HG03196 (cell line): ENCODE results near the gene HSPA1L.

ENCODE experiments used
- ATAC-seq: cut with Tn5 transposase; IDR thresholded peaks from one replicate; pipeline ENCODE4 v1.9.1; 2021; ENCODE audit not compliant: unreplicated experiment

HSPA1L gene

DNA sequence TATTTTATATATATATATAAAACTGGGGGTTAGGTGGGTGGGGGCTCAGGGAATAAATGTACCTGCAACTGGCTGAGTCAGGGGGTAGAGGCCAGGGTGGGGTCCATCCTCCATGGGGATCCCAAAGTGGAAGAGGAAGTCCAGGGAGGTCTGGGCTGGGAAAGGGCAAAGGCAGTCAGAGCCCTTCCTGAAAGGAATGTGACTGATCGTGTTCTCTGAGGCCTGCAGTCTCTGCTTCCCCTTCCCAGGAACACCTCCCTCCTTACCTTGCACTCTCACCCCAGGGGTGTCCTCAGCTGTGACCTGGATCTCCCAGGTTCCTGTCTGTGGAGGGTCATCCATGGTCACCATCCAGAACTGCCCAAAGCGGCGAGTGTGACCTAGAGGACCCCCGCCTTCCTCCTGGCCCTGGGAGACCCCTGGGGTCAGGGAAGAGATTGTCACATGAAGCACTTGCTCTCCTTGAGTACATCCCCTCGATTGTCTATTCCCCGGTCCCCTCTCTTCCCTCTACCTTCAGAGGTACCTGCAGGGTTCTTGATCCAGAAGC, 47.9 kb downstream of the HSPA1L start:
- ATAC-seq = no peak

DNA sequence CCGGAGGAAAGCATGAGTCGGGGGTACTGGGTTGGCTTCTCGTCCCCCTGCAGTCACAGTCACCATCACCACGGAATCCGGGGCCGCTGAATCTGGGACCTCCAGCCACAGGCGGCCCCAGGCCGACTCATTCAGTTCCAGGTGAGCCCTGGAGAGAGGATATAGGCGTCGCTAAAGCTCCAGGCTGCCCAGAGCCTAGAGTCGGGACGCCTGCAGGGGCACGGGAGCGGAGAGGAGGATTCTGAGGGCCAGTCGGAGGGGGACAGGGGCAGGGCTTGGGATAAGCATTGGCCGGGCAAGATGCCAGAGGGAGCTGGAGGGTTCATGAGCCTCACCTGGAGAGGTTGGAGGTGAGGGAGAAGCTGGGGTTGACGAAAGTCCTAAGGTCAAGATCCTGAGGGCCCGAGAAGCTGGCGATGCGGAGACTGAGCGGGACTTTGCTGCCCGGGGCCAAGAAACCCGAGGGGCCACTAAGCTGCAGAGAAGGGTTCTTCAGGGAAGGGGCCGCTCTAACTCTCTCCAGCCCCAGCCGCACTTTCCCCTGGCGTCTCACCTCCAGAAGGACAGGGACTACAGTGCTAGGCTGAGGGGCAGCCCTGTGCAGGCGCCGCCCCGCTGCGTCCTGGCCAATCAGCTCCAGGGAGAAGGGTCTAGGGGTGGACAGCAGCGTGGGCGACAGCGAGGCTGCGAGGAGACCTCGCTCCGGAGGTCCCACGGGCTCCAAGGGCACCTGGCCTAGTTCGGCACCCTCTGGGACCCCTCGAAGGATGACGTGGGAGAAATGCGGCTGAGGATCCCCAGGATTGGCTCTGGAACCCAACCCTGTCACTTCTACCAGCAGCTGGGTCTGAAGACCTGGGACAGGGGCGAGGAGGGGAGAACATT, 48.9 kb downstream of the HSPA1L start:
- no peak for ATAC-seq

DNA sequence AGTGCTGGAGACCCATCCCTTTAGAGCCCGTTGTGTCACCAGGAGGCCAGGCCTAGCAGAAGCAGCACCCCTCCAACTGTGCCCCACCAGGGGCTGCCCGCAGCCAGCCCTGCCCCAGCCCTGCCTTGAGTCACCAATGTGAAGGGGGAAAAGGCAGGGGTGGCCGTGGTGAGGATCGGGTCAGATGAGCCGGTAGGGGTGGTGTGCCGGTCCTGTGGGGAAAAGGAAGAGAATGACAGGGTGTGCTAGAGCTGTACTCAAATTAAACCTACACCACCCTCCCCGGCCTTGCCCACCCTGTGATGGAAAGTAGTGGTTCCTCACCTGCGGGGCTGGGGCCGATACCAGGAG, 49.5 kb downstream of the HSPA1L start:
- ATAC-seq = no peak

DNA sequence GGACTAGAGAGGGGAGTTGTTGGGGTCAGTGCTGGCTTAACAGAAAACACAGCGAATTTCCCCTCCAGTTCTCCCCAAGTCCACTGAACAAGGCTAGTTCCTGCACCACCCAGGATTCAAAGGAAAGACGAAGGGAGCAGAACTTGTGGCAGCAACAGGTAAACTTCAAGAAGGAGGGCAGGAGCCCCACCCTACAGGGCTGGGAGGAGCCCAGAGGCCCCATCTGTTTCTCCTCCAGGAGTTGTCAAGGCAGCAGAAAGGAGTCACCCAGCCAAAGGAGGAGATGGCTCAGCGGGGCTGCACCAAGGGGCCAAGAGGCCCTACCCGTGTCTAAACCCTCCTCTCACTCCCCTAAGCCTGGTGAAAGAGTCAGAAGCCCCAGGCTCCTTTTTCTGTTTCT, 50.9 kb downstream of the HSPA1L start:
- ATAC-seq = no peak

DNA sequence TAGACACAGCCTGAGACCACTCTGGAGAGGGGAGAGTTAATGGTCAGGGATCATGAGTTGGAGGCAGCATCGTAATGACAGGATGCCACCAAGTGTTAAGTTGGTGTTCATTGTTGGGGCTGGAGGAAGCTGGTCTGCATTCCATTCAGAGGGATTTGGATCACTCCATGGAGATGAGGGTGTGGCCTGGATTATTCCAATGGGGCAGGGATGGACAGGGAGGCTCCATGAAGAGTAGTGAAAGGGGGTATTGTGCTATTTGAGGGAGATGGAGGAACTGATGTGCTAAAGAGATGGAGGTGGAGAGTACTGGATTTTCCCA, 51.5 kb downstream of the HSPA1L start:
- no peak for ATAC-seq

DNA sequence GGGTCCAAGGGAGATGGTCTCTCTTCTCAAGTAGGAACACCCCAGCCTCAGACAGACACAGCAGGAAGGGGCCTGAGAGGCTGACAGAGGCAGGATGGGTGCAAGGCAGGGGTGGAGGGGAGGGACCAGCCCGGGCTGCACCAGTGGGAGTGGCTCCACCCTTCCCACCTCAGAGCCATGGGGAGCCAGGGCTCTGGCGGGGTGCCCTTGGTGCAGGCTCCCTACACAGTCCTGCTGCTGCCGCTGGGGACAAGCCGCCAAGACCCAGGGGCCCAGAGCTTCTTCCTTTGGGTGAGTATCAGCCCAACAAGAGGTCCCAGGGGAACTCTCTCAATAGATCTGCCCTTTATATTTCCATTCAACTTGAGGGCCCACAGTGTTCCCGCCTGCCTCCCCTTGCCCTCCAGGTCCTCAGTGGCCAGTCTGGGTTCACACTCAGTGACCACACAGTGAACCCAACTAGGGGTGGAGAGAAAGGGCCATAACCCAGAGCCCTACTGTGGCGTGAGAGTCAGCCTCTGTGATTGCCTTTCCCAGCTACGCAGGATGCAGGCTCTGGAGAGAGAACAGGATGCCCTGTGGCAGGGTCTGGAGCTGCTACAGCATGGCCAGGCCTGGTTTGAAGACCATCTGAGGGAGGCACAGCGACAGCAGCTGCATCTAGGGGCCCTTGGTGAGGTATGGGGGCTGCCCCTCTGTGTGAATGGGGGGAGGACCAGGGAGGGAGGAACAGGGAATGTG, 52.0 kb downstream of the HSPA1L start:
- no peak for ATAC-seq

DNA sequence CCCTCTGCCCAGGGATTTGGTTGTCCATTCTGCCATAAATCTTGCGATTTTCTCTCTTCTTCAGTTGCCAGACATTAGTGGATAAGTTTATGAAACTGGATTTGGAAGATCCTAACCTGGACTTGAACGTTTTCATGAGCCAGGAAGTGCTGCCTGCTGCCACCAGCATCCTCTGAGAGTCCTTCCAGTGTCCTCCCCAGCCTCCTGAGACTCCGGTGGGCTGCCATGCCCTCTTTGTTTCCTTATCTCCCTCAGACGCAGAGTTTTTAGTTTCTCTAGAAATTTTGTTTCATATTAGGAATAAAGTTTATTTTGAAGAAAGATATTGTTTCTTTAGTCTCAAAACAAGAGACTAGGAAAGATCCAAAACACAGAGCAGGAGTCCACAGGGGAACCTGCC, 52.7 kb downstream of the HSPA1L start, which contains the start of gene SAPCD1:
Gene SAPCD1 (plus strand): TSS at position 301 of the 400 bp plus-strand sequence. CDS start 399 bp downstream, outside the sequence.
- ATAC-seq = no peak

DNA sequence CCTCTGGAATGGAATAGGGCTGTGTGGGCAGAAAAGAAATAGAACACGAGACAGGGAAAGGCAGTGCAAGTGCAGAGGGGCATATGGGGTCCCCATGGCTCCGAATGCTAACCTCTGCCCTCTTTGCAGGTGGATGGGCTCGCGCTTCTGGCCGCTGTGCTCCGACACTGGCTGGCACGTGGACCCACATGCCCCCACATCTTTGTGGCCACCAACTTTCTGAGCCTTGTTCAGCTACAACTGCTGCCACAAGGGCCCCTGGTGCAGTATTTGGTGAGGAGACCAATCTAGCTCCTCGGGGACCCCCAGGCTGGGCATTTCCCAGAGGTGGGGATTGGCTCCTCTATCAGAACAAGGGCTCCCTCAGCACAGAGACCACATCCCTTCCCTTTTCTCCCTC, 53.7 kb downstream of the HSPA1L start:
- ATAC-seq = no peak

DNA sequence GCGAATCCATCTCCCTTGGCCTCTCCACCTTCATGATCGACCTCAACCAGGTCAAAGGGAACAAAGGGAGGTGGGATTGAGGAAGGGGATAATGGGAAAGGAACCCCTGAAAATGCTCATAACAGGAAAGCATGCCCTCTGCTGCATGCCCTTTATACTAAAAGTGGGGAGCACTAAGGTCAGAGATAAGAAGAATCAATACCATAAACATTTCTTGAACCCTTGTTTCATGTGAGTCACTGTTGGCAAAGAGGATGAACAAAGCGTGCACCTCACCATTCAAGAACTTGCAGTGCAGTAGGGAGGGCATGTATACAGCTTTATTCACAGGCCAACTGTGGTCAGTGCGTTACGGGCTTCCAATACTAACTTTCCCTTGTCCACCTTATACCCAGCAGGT, 54.3 kb downstream of the HSPA1L start:
- ATAC-seq = no peak
